DND-41 (cell line): ENCODE data around the gene ZBED1.

Source experiments
- CTCF ChIP-seq: IDR thresholded peaks from 2 replicates; pipeline ENCODE4 v1.5.1; 2012; ENCODE audit warnings: borderline replicate concordance, low read length, moderate library complexity, mild to moderate bottlenecking; ENCODE audit not compliant: poor library complexity, severe bottlenecking; ENCODE audit errors: extremely low read depth
- EZH2 ChIP-seq: IDR thresholded peaks from 3 replicates; pipeline ENCODE4 v1.6.1; 2012; ENCODE audit warnings: borderline replicate concordance, low read depth, mild to moderate bottlenecking, moderate library complexity, low read length, inconsistent platforms; ENCODE audit not compliant: severe bottlenecking

- TF ChIP-seq CTCF (no peak), EZH2 (no peak)
Observed at GRCh38 chrX:2521092-2521926, 20.5 kb upstream of the ZBED1 start.
